Naive thymus-derived CD4-positive, alpha-beta T cell (primary cell): ENCODE results near the gene NDST3. TPM values are rescaled to one million over a fixed set of nuclear protein-coding genes. Genes with fewer than 3 reads are reported as not detected.

Experiments
- ATAC-seq: fragments of 150-1000 bp; cut with Tn5 transposase; 2 replicates; pipeline ENCODE4 v1.10.0; 2021; ENCODE audit warnings: mild to moderate bottlenecking, moderate library complexity
- CTCF ChIA-PET: fragments of 350-600 bp; sonication (Branson Sonifier 250); formaldehyde crosslinking; loops from one replicate; lab custom pipeline; 2021; ENCODE audit warnings: antibody characterized with exemption; lab: Charles Lee
- POLR2A ChIA-PET: fragments of 350-600 bp; sonication (Branson Sonifier 250); formaldehyde crosslinking; loops from one replicate; lab custom pipeline; 2021; ENCODE audit warnings: antibody characterized with exemption, inconsistent platforms; lab: Charles Lee
- DNase-seq, 9 donors: peaks; one replicate each; pipeline versions ENCODE4 v3.0.0 to v3.0.0-alpha.2; 2020 to 2022; ENCODE audit warnings: mixed read lengths in 1 of 9
- H3K27ac ChIP-seq: one replicate; pipeline ENCODE4 v1.7.0; 2013; ENCODE audit warnings: mild to moderate bottlenecking, low read depth, low read length, moderate library complexity
- H3K27me3 ChIP-seq, 2 donors: one replicate each; pipeline ENCODE4 v1.7.0; 2013; ENCODE audit warnings: low read length in 2 of 2, mild to moderate bottlenecking in 2 of 2, moderate library complexity in 2 of 2; ENCODE audit not compliant: control insufficient read depth in 2 of 2, insufficient read depth in 2 of 2
- H3K36me3 ChIP-seq, 3 experiments: 1 replicate in 2 of 3; 2 replicates in 1 of 3; pipeline ENCODE4 v1.7.0; 2013; ENCODE audit warnings: low read length in 3 of 3, mild to moderate bottlenecking in 3 of 3, moderate library complexity in 1 of 3; ENCODE audit not compliant: insufficient read depth in 3 of 3, control insufficient read depth in 2 of 3
- H3K4me1 ChIP-seq, 2 donors: one replicate each; pipeline ENCODE4 v1.7.0; 2013; ENCODE audit warnings: low read length in 2 of 2, mild to moderate bottlenecking in 2 of 2, moderate library complexity in 1 of 2; ENCODE audit not compliant: control insufficient read depth in 2 of 2, insufficient read depth in 2 of 2
- H3K4me3 ChIP-seq: 2 replicates; pipeline ENCODE4 v1.7.0; 2013; ENCODE audit warnings: mild to moderate bottlenecking, low read length
- H3K9me3 ChIP-seq, 3 experiments: 1 replicate in 2 of 3; 2 replicates in 1 of 3; pipeline ENCODE4 v1.7.0; 2013; ENCODE audit warnings: low read length in 3 of 3; ENCODE audit not compliant: control insufficient read depth in 2 of 3
- H3K27ac Mint-ChIP-seq, 9 donors: one replicate each; pipeline ENCODE4 v1.8.0; 2020 to 2022; ENCODE audit warnings: mixed read lengths in 9 of 9, mild to moderate bottlenecking in 8 of 9, moderate library complexity in 5 of 9, inconsistent platforms in 2 of 9
- H3K27me3 Mint-ChIP-seq, 5 donors: one replicate each; pipeline ENCODE4 v1.8.0; 2021 to 2022; ENCODE audit warnings: mixed read lengths in 5 of 5, mild to moderate bottlenecking in 1 of 5
- H3K36me3 Mint-ChIP-seq, 5 donors: one replicate each; pipeline ENCODE4 v1.8.0; 2020 to 2022; ENCODE audit warnings: mixed read lengths in 5 of 5, mild to moderate bottlenecking in 3 of 5, inconsistent platforms in 1 of 5
- H3K4me1 Mint-ChIP-seq, 7 donors: one replicate each; pipeline ENCODE4 v1.8.0; 2020 to 2022; ENCODE audit warnings: mixed read lengths in 7 of 7, mild to moderate bottlenecking in 3 of 7, inconsistent platforms in 1 of 7
- H3K4me3 Mint-ChIP-seq, 10 donors: one replicate each; pipeline ENCODE4 v1.8.0; 2020 to 2022; ENCODE audit warnings: mild to moderate bottlenecking in 10 of 10, mixed read lengths in 10 of 10, moderate library complexity in 6 of 10, inconsistent platforms in 2 of 10
- H3K9me3 Mint-ChIP-seq, 11 donors: one replicate each; pipeline ENCODE4 v1.8.0; 2020 to 2022; ENCODE audit warnings: mixed read lengths in 11 of 11, mild to moderate bottlenecking in 4 of 11, inconsistent platforms in 1 of 11, moderate library complexity in 1 of 11
- intact Hi-C, 2 donors: fragments of 100-400 bp; cut with micrococcal nuclease; formaldehyde crosslinking; loops; one replicate each; pipeline ENCODE4 v1.15.1; 2023
- polyA plus RNA-seq, 2 donors: library from polyadenylated mRNA; unstranded; fragments of 300-500 nt; fragmentation: Illumina TruSeq; gene quantifications; one replicate each; pipeline ENCODE4 v1.2.3, GENCODE V29; 2021
- total RNA-seq, 6 experiments: library from RNA in 5 of 6; stranded (reverse) in 5 of 6; gene quantifications; 1 replicate in 5 of 6; 2 replicates in 1 of 6; pipeline ENCODE4 v1.2.3 and lab custom pipeline; 2021 to 2026

Gene NDST3
- total and polyA plus RNA-seq, 7 experiments from 2014 or later, result 0.17 to 0.18 TPM; not detected in 5

GRCh38 chr4:118215826-118216225 lies 181.5 kb downstream of the NDST3 start:
- H3K36me3 ChIP-seq, result no peaks in the 10 kb centered on the region
- POLR2A ChIA-PET, result no interaction called here
- no peaks in the 10 kb centered on the region for H3K36me3 Mint-ChIP-seq
- H3K4me1 Mint-ChIP-seq, result no peaks in the 10 kb centered on the region
- H3K4me1 ChIP-seq, result no peaks in the 10 kb centered on the region
- DNase-seq (no peak), ATAC-seq (no peak)
- H3K27ac ChIP-seq, result no peak overlapping the region
- CTCF ChIA-PET, result no interaction called here
- peaks cover 0 to 9% (median 0%) of the 10 kb centered on the region in 5 donors for H3K27me3 Mint-ChIP-seq
- H3K4me3 ChIP-seq, result no peak overlapping the region
- H3K27ac Mint-ChIP-seq, result no peak overlapping the region
- H3K9me3 ChIP-seq, result no peaks in the 10 kb centered on the region
- H3K27me3 ChIP-seq, result no peaks in the 10 kb centered on the region
- H3K4me3 Mint-ChIP-seq, result no peak overlapping the region
- intact Hi-C loops, result no loop called here
- H3K9me3 Mint-ChIP-seq, result peaks cover 0 to 4% (median 0%) of the 10 kb centered on the region in 11 donors

- POLR2A ChIA-PET, result no interaction called here
- no peak for ATAC-seq
- DNase-seq, result no peak
- no peaks in the 10 kb centered on the region for H3K4me1 ChIP-seq
- no peaks in the 10 kb centered on the region for H3K27me3 ChIP-seq
- H3K36me3 Mint-ChIP-seq, result no peaks in the 10 kb centered on the region
- H3K9me3 ChIP-seq, result no peaks in the 10 kb centered on the region
- CTCF ChIA-PET, result no interaction called here
- H3K9me3 Mint-ChIP-seq, result peaks cover 0 to 4% (median 0%) of the 10 kb centered on the region in 11 donors
- no peaks in the 10 kb centered on the region for H3K4me1 Mint-ChIP-seq
- H3K27ac ChIP-seq, result no peak overlapping the region
- H3K4me3 ChIP-seq, result no peak overlapping the region
- H3K4me3 Mint-ChIP-seq, result no peak overlapping the region
- H3K27ac Mint-ChIP-seq, result no peak overlapping the region
- intact Hi-C loops, result no loop called here
- H3K36me3 ChIP-seq, result no peaks in the 10 kb centered on the region
- H3K27me3 Mint-ChIP-seq, result peaks cover 0 to 19% (median 5%) of the 10 kb centered on the region in 5 donors
Measured at GRCh38 chr4:118221227-118221800, 187.0 kb downstream of the NDST3 start.

GRCh38 chr4:118224243-118224829 lies 190.1 kb downstream of the NDST3 start:
- no peaks in the 10 kb centered on the region for H3K36me3 Mint-ChIP-seq

DNA sequence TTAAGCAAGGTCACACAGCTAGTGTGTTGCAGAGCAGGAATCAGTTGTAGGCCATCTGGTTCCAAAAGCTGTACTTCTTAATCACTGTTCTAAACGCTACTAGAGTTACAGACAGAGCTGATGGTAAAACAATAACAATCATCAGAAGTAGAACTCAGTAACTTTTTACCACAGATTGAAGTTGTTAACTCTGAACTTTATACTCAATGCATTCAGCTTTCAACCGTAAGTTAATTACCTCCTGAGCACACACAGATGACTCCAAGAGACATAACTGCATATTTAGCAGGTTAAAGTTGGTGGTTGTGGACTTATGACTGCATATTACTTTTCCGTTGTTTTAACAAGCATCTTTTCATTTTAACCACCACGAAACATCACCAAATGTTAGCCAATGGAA lies 191.2 kb downstream of the NDST3 start:
- ChIA-PET POLR2A (no interaction called here), CTCF (no interaction called here)
- Mint-ChIP-seq H3K4me1 (no peaks in the 10 kb centered on the region), H3K27ac (no peak overlapping the region), H3K9me3 (no peaks in the 10 kb centered on the region), H3K36me3 (no peaks in the 10 kb centered on the region), H3K4me3 (no peak overlapping the region), H3K27me3 (peaks cover 3 to 10% (median 6%) of the 10 kb centered on the region in 5 donors)
- ATAC-seq, result no peak
- H3K4me3 ChIP-seq, result no peak overlapping the region
- H3K9me3 ChIP-seq, result no peaks in the 10 kb centered on the region
- no peak for DNase-seq
- H3K27me3 ChIP-seq, result no peaks in the 10 kb centered on the region
- no peaks in the 10 kb centered on the region for H3K4me1 ChIP-seq
- no peaks in the 10 kb centered on the region for H3K36me3 ChIP-seq
- intact Hi-C loops, result loop anchor here (2.0 kb wide), 3 partner anchors 45 to 1867 kb away; no protein-coding TSS in a partner anchor
- no peak overlapping the region for H3K27ac ChIP-seq

More at GRCh38 chr4:118224243-118224829, 190.1 kb downstream of the NDST3 start:
- H3K9me3 ChIP-seq, result no peaks in the 10 kb centered on the region
- ATAC-seq, result peak; percentile 49
- Mint-ChIP-seq H3K9me3 (peaks cover 0 to 4% (median 0%) of the 10 kb centered on the region in 11 donors), H3K4me1 (no peaks in the 10 kb centered on the region), H3K4me3 (no peak overlapping the region), H3K27me3 (peaks cover 0 to 17% (median 6%) of the 10 kb centered on the region in 5 donors), H3K27ac (no peak overlapping the region)
- no peaks in the 10 kb centered on the region for H3K36me3 ChIP-seq
- intact Hi-C loops, result loop anchor here (1.0 to 2.0 kb wide), 4 partner anchors 46 to 1866 kb away; no protein-coding TSS in a partner anchor
- H3K27ac ChIP-seq, result no peak overlapping the region
- no peaks in the 10 kb centered on the region for H3K4me1 ChIP-seq
- H3K4me3 ChIP-seq, result no peak overlapping the region
- H3K27me3 ChIP-seq, result no peaks in the 10 kb centered on the region
- ChIA-PET CTCF (interaction anchor here (0.9 to 1.4 kb wide), 2 partner anchors 9 to 40 kb away, joined by 3 read pairs; no protein-coding TSS in a partner anchor), POLR2A (no interaction called here)
- DNase-seq, result peak in 4 of 9 donors; percentile 12 to 35 (median 28)

DNA sequence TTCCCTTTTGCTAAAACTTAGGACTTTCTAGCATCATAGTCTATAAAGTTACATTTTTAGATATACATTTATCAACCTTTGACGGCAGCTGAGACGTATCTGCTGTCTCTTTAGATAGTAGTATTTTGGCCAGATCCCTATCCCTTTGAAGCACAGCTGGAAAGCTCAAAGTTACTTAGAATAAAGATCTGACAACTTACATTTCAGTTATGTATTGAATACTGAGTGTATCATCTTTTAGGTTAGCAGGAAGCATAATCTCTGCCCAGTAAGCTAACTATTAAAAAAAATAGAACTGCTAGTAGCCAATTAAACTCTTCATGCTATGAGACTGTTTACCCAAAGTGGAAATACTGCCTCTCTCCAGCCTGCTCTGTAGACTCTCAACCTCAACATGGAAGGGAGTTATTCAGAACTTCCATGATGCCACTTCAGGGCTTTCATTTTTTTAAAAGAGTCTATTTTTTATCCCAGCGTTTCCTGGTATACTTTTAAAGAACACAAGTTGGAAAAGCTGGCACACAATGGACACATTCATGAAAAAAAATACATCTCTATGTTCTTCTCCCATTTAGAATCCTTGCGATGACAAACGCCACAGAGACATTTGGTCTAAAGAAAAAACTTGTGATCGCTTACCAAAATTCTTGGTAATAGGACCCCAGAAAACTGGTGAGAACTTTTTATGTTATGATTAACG lies 192.2 kb downstream of the NDST3 start:
- H3K27me3 ChIP-seq, result no peaks in the 10 kb centered on the region
- no peak overlapping the region for H3K4me3 ChIP-seq
- H3K9me3 Mint-ChIP-seq, result no peaks in the 10 kb centered on the region
- H3K4me1 ChIP-seq, result no peaks in the 10 kb centered on the region
- no peak overlapping the region for H3K27ac Mint-ChIP-seq
- H3K27ac ChIP-seq, result no peak overlapping the region
- no peaks in the 10 kb centered on the region for H3K9me3 ChIP-seq
- peaks cover under 1 to 9% (median 6%) of the 10 kb centered on the region in 5 donors for H3K27me3 Mint-ChIP-seq
- intact Hi-C loops, result no loop called here
- ATAC-seq, result no peak
- no peaks in the 10 kb centered on the region for H3K36me3 ChIP-seq
- DNase-seq, result no peak
- ChIA-PET POLR2A (no interaction called here), CTCF (no interaction called here)
- H3K4me3 Mint-ChIP-seq, result no peak overlapping the region
- H3K4me1 Mint-ChIP-seq, result no peaks in the 10 kb centered on the region
- no peaks in the 10 kb centered on the region for H3K36me3 Mint-ChIP-seq

- DNase-seq (no peak), ATAC-seq (no peak)
- Histone ChIP-seq H3K27ac (no peak overlapping the region), H3K4me1 (no peaks in the 10 kb centered on the region), H3K36me3 (no peaks in the 10 kb centered on the region), H3K27me3 (no peaks in the 10 kb centered on the region), H3K9me3 (no peaks in the 10 kb centered on the region), H3K4me3 (no peak overlapping the region)
- ChIA-PET POLR2A (no interaction called here), CTCF (no interaction called here)
- H3K36me3 Mint-ChIP-seq, result no peaks in the 10 kb centered on the region
- H3K4me1 Mint-ChIP-seq, result no peaks in the 10 kb centered on the region
- H3K9me3 Mint-ChIP-seq, result no peaks in the 10 kb centered on the region
- H3K27me3 Mint-ChIP-seq, result peaks cover 0 to 9% (median 3%) of the 10 kb centered on the region in 5 donors
- no peak overlapping the region for H3K4me3 Mint-ChIP-seq
- intact Hi-C loops, result no loop called here
- H3K27ac Mint-ChIP-seq, result no peak overlapping the region
Measured at GRCh38 chr4:118235566-118236120, 201.4 kb downstream of the NDST3 start.
